ENCODE data around the gene SRP68.

DNA sequence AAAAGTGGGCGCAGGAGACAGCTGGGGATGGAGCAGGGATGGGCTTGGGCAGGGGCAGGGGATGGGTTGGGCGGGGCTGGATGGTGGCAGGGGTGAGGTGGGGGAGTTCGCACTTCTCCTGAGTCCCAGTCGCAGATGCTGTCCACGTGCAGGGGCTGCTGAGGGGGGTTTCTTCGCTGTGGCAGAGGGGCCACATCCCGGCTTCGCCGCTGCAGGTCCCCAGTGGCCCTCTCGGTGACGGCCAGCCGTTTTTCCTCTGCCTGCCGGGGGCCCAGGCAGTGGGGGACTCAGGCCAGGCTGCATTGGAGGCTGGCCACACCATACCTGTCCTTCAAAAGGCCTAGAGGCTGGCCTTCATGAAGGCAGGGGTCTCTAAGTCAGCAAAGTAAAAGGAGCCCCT lies 53.5 kb downstream of the SRP68 start:
- TF ChIP-seq POLR2A (IDR thresholded peaks at IDR 0.05; ENCODE audit: low read length), result no peak
- TF ChIP-seq GATA1 (IDR thresholded peaks at IDR 0.05; ENCODE audit: low read depth, low read length), result no peak

Measured in erythroblast (primary cell).